ENCODE data around the gene PDS5A.
A peak's percentile ranks its signal among the peaks of the same experiment; 100 is the strongest.

Gene PDS5A

DNA sequence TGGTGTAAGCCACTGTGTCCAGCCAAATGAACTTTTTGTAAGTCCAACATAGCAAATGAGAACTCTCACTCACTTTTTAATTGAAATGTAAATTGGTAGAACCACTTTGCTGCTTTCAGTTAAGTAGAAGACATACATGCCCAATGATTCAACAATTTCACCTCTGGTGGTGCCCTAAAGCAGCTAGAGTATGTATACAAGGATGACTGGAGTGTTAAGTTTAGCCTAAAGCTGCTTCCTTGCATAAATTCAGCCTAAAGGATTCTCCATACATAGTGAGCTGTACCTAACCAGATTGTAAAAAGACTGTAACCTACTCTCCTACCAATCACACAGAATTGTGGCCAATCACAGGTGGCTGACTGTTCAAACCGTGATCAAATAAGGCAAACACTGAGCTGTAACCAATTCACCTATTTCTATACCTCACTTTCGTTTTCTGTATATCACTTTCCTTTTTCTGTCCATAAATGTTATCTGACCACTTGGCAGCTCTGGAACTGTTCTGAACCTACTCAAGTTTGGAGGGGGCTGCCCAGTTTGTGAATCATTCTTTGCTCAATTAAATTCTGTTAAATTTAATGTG is 39.9 kb downstream of the PDS5A start:
- Histone ChIP-seq H3K36me3 (ENCODE audit: control insufficient read depth in 1 of 2, insufficient read depth in 2 of 2, low read length in 2 of 2) (peaks cover 0 to 2% of the 10 kb centered on the region in 2 experiments), H2AFZ (ENCODE audit: insufficient read depth, low read length, poor library complexity) (no peak overlapping the region), H2BK12ac (ENCODE audit: low read length) (no peak overlapping the region), H4K12ac (ENCODE audit: low read depth, low read length) (no peak overlapping the region), H2AK5ac (ENCODE audit: low read length) (no peak overlapping the region), H2BK120ac (ENCODE audit: insufficient read depth, low read length, poor library complexity) (no peak overlapping the region), H3K27me3 (ENCODE audit: insufficient read depth, low read length) (no peaks in the 10 kb centered on the region), H3K4me3 (ENCODE audit: low read depth, low read length) (no peak overlapping the region), H3K4ac (ENCODE audit: low read depth, low read length) (no peak overlapping the region), H2BK5ac (ENCODE audit: low read depth, low read length, poor library complexity) (no peak overlapping the region), H3K23ac (ENCODE audit: low read length) (no peak overlapping the region), H4K8ac (ENCODE audit: low read depth, low read length) (no peak overlapping the region), H3K9ac (ENCODE audit: low read length) (no peak overlapping the region), H3K4me1 (ENCODE audit: control insufficient read depth in 1 of 2, insufficient read depth in 2 of 2, low read length in 2 of 2) (peaks cover 0 to 2% of the 10 kb centered on the region in 2 experiments), H3K9me3 (ENCODE audit: insufficient read depth, low read depth, low read length) (no peaks in the 10 kb centered on the region), H3K79me2 (ENCODE audit: control insufficient read depth, insufficient read depth, low read length, poor library complexity) (peaks cover 4% of the 10 kb centered on the region), H3K27ac (ENCODE audit: low read depth, low read length) (no peak overlapping the region), H3K4me2 (ENCODE audit: low read length) (no peak overlapping the region), H3K18ac (ENCODE audit: low read length) (no peak overlapping the region), H3K14ac (ENCODE audit: low read length) (no peak overlapping the region), H3K79me1 (ENCODE audit: low read length) (no peaks in the 10 kb centered on the region), H4K91ac (ENCODE audit: low read depth, low read length) (no peak overlapping the region)
- no CpG with 5 or more reads among the region's 2 CpGs for WGBS (ENCODE audit: extremely low coverage, insufficient coverage, insufficient read length)
- DNase-seq: peak in 1 of 2 donors; percentile 8

DNA sequence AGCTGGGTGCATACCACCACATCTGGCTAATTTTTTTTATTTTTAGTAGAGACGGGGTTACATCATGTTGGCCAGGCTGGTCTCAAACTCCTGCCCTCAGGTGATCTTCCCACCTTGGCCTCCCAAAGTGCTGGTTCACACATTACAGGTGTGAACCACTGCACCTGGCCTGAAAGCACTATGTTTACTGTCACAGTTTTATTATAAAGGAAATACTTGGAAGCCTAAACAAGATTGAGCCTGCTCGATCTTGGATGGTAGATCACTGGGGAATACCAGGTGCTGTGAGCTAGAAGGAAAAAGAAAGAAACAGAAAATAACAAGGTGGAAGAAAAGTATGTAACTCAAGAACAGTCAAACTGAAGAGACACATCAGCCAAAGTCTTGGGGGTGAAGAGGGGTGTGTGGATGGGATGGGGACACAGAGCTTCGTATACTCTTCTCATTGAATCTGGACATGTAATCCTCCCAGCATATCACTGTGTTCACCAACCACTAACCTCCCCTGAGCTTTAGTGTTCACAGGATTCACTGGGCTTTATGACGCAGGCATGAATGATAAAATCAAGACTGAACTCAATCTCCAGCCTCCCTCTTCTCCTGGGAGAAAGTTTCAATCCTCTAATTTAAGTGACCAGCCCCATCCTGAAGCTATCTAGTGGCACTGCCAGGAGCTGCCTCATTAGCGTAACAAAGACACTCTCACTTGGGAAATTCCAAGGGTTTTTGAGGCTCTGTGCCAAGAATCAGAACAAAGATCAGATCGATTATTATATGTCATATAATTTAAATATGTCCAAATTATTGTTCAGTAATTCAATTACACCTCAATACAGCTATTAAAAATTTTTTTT is 40.9 kb downstream of the PDS5A start:
- Histone ChIP-seq H2AK5ac (ENCODE audit: low read length) (no peak overlapping the region), H2AFZ (ENCODE audit: insufficient read depth, low read length, poor library complexity) (no peak overlapping the region), H3K27me3 (ENCODE audit: insufficient read depth, low read length) (no peaks in the 10 kb centered on the region), H3K9ac (ENCODE audit: low read length) (no peak overlapping the region), H3K27ac (ENCODE audit: low read depth, low read length) (no peak overlapping the region), H3K23ac (ENCODE audit: low read length) (no peak overlapping the region), H3K36me3 (ENCODE audit: control insufficient read depth in 1 of 2, insufficient read depth in 2 of 2, low read length in 2 of 2) (peaks cover 0 to 2% of the 10 kb centered on the region in 2 experiments), H3K14ac (ENCODE audit: low read length) (no peak overlapping the region), H3K79me2 (ENCODE audit: control insufficient read depth, insufficient read depth, low read length, poor library complexity) (peaks cover 4% of the 10 kb centered on the region), H3K4me1 (ENCODE audit: control insufficient read depth in 1 of 2, insufficient read depth in 2 of 2, low read length in 2 of 2) (peaks cover 0 to 2% of the 10 kb centered on the region in 2 experiments), H3K18ac (ENCODE audit: low read length) (no peak overlapping the region), H3K79me1 (ENCODE audit: low read length) (no peaks in the 10 kb centered on the region), H4K91ac (ENCODE audit: low read depth, low read length) (no peak overlapping the region), H4K12ac (ENCODE audit: low read depth, low read length) (no peak overlapping the region), H3K4me2 (ENCODE audit: low read length) (no peak overlapping the region), H2BK5ac (ENCODE audit: low read depth, low read length, poor library complexity) (no peak overlapping the region), H2BK120ac (ENCODE audit: insufficient read depth, low read length, poor library complexity) (no peak overlapping the region), H4K8ac (ENCODE audit: low read depth, low read length) (no peak overlapping the region), H3K9me3 (ENCODE audit: insufficient read depth, low read depth, low read length) (no peaks in the 10 kb centered on the region), H2BK12ac (ENCODE audit: low read length) (no peak overlapping the region), H3K4ac (ENCODE audit: low read depth, low read length) (peak overlapping the region; percentile 48), H3K4me3 (ENCODE audit: low read depth, low read length) (no peak overlapping the region)
- WGBS (ENCODE audit: extremely low coverage, insufficient coverage, insufficient read length): no CpG with 5 or more reads among the region's 6 CpGs
- DNase-seq: no peak

DNA sequence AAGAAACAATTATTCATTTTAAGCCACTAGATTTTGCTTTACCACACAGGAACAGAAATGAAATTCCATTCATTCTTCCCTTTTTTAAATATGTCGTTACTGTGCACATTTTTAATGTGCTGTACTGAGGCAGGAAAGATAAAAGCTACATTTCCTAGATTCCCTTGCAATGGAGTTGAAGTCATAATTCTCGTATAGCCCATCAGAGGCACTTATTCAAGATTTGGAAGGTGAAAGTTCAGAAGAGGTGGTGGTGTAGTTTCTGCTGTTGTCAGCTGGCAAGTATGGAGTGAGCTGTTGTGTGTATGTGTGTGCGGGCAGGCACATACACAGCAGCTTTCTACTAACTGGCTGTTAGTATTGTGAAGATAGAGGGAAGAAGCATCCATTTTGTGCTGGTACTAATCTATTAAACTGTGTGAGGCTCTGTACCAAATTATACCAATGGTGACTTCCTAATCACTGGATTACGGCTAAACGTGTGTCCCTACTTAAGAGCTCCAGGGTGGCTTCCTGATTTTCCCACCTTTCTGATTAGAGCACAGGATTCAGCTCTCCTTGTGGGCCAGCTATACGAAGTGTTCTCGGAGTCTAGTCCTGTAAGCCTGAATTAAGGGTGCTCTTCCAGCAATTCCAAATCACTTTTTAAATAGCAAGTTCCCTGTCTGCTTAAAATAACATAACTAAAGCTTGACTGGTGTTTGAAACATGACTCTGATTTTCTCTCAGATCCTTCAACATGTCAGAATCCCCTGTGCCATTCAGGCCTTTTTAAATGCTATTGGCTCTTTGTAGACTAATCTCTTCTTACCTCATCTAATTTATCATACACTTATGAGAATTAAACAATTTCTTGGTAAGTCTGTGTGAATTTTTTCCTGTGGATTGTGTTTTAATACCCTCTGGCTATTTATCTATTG is 43.8 kb downstream of the PDS5A start:
- Histone ChIP-seq H3K4me3 (ENCODE audit: low read depth, low read length) (no peak overlapping the region), H2BK12ac (ENCODE audit: low read length) (no peak overlapping the region)

DNA sequence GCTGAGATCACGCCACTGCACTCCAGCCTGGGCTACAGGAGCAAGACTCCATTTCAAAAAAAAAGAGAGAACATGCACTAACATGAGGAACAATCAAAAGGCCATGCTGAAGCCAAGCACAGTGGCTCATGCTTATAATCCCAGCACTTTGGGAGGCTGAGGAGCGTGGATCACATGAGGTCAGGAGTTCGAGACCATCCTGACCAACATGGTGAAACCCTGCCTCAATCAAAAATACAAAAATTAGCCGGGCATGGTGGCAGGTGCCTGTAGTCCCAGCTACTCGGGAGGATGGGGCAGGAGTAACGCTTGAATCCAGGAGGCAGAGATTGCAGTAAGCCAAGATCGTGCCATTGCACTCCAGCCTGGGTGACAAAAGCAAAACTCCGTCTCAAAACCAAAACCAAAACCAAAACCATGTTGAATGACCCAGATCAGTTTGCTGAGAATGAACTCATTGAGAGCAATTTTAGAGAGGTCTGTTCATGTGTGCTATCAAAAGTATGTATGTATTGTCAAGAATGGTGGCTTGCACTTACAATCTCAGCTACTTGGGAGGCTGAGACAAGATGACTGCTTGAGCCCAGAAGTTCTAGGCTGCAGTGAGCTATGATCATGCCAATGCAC is 44.8 kb downstream of the PDS5A start:
- H3K9ac ChIP-seq (ENCODE audit: low read length): no peak overlapping the region
- no peaks in the 10 kb centered on the region for H3K9me3 ChIP-seq (ENCODE audit: insufficient read depth, low read depth, low read length)
- H3K27me3 ChIP-seq (ENCODE audit: insufficient read depth, low read length): no peaks in the 10 kb centered on the region
- no peak overlapping the region for H3K23ac ChIP-seq (ENCODE audit: low read length)
- H2AFZ ChIP-seq (ENCODE audit: insufficient read depth, low read length, poor library complexity): no peak overlapping the region
- H3K27ac ChIP-seq (ENCODE audit: low read depth, low read length): no peak overlapping the region
- H2BK12ac ChIP-seq (ENCODE audit: low read length): no peak overlapping the region
- H3K4me1 ChIP-seq (ENCODE audit: control insufficient read depth in 1 of 2, insufficient read depth in 2 of 2, low read length in 2 of 2): peaks cover 0 to 2% of the 10 kb centered on the region in 2 experiments
- no peak overlapping the region for H2AK5ac ChIP-seq (ENCODE audit: low read length)
- H3K4me3 ChIP-seq (ENCODE audit: low read depth, low read length): no peak overlapping the region
- peak in 1 of 2 donors; percentile 6 for DNase-seq
- H3K79me2 ChIP-seq (ENCODE audit: control insufficient read depth, insufficient read depth, low read length, poor library complexity): peaks cover 3% of the 10 kb centered on the region
- H3K14ac ChIP-seq (ENCODE audit: low read length): no peak overlapping the region
- WGBS (ENCODE audit: extremely low coverage, insufficient coverage, insufficient read length): no CpG with 5 or more reads among the region's 8 CpGs
- peaks cover under 1 to 2% of the 10 kb centered on the region in 2 experiments for H3K36me3 ChIP-seq (ENCODE audit: control insufficient read depth in 1 of 2, insufficient read depth in 2 of 2, low read length in 2 of 2)
- H3K79me1 ChIP-seq (ENCODE audit: low read length): no peaks in the 10 kb centered on the region
- H4K12ac ChIP-seq (ENCODE audit: low read depth, low read length): no peak overlapping the region
- H4K91ac ChIP-seq (ENCODE audit: low read depth, low read length): no peak overlapping the region
- no peak overlapping the region for H3K4ac ChIP-seq (ENCODE audit: low read depth, low read length)
- no peak overlapping the region for H2BK120ac ChIP-seq (ENCODE audit: insufficient read depth, low read length, poor library complexity)
- H2BK5ac ChIP-seq (ENCODE audit: low read depth, low read length, poor library complexity): no peak overlapping the region
- no peak overlapping the region for H3K4me2 ChIP-seq (ENCODE audit: low read length)
- H4K8ac ChIP-seq (ENCODE audit: low read depth, low read length): no peak overlapping the region
- no peak overlapping the region for H3K18ac ChIP-seq (ENCODE audit: low read length)

More for the DNA sequence above, 43.8 kb downstream of the PDS5A start:
- Histone ChIP-seq H3K14ac (ENCODE audit: low read length) (no peak overlapping the region), H3K23ac (ENCODE audit: low read length) (no peak overlapping the region), H4K12ac (ENCODE audit: low read depth, low read length) (no peak overlapping the region), H3K79me1 (ENCODE audit: low read length) (no peaks in the 10 kb centered on the region), H2BK5ac (ENCODE audit: low read depth, low read length, poor library complexity) (no peak overlapping the region), H3K27ac (ENCODE audit: low read depth, low read length) (no peak overlapping the region), H3K4ac (ENCODE audit: low read depth, low read length) (no peak overlapping the region), H4K91ac (ENCODE audit: low read depth, low read length) (no peak overlapping the region), H2AK5ac (ENCODE audit: low read length) (no peak overlapping the region), H3K4me2 (ENCODE audit: low read length) (no peak overlapping the region), H4K8ac (ENCODE audit: low read depth, low read length) (no peak overlapping the region), H2BK120ac (ENCODE audit: insufficient read depth, low read length, poor library complexity) (no peak overlapping the region), H3K36me3 (ENCODE audit: control insufficient read depth in 1 of 2, insufficient read depth in 2 of 2, low read length in 2 of 2) (peaks cover 0 to under 1% of the 10 kb centered on the region in 2 experiments), H3K4me1 (ENCODE audit: control insufficient read depth in 1 of 2, insufficient read depth in 2 of 2, low read length in 2 of 2) (peaks cover 0 to 2% of the 10 kb centered on the region in 2 experiments), H3K9ac (ENCODE audit: low read length) (no peak overlapping the region), H3K18ac (ENCODE audit: low read length) (no peak overlapping the region), H3K9me3 (ENCODE audit: insufficient read depth, low read depth, low read length) (no peaks in the 10 kb centered on the region), H3K27me3 (ENCODE audit: insufficient read depth, low read length) (no peaks in the 10 kb centered on the region), H2AFZ (ENCODE audit: insufficient read depth, low read length, poor library complexity) (no peak overlapping the region), H3K79me2 (ENCODE audit: control insufficient read depth, insufficient read depth, low read length, poor library complexity) (peaks cover 3% of the 10 kb centered on the region)
- no CpG with 5 or more reads among the region's 7 CpGs for WGBS (ENCODE audit: extremely low coverage, insufficient coverage, insufficient read length)
- peak in 1 of 2 donors; percentile 25 for DNase-seq
